ENCODE results near the gene LRRC1.

The LRRC1 gene

DNA sequence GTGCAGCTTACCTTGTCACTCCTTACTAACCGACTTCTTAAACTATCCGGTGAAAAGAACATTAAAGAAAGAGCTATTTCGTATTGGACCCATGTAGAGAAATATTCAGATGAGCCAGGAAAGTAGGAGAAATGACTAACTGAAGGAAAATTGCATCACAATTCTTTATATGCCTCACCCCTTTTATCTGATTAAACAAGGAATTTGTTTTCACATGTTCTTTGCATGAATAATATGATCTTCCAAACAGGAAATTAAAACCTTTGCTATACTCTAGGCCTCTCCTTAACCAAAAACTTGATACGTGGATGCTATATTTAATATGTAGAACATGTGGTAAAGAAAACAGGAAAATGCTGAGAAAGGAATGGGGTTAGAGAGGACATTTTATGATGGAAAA lies 41.9 kb upstream of the LRRC1 start:
- no peak overlapping the region for H3K27ac Mint-ChIP-seq
- TF ChIP-seq, protein P1, sequence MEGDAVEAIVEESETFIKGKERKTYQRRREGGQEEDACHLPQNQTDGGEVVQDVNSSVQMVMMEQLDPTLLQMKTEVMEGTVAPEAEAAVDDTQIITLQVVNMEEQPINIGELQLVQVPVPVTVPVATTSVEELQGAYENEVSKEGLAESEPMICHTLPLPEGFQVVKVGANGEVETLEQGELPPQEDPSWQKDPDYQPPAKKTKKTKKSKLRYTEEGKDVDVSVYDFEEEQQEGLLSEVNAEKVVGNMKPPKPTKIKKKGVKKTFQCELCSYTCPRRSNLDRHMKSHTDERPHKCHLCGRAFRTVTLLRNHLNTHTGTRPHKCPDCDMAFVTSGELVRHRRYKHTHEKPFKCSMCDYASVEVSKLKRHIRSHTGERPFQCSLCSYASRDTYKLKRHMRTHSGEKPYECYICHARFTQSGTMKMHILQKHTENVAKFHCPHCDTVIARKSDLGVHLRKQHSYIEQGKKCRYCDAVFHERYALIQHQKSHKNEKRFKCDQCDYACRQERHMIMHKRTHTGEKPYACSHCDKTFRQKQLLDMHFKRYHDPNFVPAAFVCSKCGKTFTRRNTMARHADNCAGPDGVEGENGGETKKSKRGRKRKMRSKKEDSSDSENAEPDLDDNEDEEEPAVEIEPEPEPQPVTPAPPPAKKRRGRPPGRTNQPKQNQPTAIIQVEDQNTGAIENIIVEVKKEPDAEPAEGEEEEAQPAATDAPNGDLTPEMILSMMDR (IDR thresholded peaks at IDR 0.05; ENCODE audit: unreplicated experiment in 3 of 3), result no peak
- H3K4me1 Mint-ChIP-seq, result no peaks in the 10 kb centered on the region
- H3K36me3 Mint-ChIP-seq (ENCODE audit: low read depth), result no peaks in the 10 kb centered on the region
- no peaks in the 10 kb centered on the region for H3K27me3 Mint-ChIP-seq (ENCODE audit: low read depth)
- no peak overlapping the region for H3K4me3 Mint-ChIP-seq
- H3K9me3 Mint-ChIP-seq, result no peaks in the 10 kb centered on the region

DNA sequence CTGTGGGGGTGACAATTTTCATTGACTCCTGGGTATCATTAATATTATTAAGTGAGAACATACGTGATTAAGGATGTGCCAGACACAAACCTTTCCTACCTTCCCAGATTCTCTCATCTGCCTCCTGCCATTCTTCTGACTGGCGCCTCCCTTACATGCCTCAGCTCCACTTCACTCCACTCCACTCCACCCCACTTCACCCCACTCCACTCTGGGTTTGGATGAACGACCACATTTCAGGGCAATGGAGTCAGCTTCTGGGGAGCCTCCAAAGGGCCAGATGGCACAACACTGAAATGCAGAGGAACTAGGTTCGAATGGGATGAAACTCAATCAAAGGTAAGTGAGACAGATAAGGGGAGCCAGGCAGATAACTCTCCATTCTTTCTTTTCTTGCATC lies 40.5 kb upstream of the LRRC1 start:
- TF ChIP-seq, protein P1 (IDR thresholded peaks at IDR 0.05; ENCODE audit: unreplicated experiment in 3 of 3), result no peak
- Mint-ChIP-seq H3K4me3 (no peak overlapping the region), H3K36me3 (ENCODE audit: low read depth) (no peaks in the 10 kb centered on the region), H3K9me3 (no peaks in the 10 kb centered on the region), H3K27ac (no peak overlapping the region), H3K4me1 (no peaks in the 10 kb centered on the region), H3K27me3 (ENCODE audit: low read depth) (no peaks in the 10 kb centered on the region)

DNA sequence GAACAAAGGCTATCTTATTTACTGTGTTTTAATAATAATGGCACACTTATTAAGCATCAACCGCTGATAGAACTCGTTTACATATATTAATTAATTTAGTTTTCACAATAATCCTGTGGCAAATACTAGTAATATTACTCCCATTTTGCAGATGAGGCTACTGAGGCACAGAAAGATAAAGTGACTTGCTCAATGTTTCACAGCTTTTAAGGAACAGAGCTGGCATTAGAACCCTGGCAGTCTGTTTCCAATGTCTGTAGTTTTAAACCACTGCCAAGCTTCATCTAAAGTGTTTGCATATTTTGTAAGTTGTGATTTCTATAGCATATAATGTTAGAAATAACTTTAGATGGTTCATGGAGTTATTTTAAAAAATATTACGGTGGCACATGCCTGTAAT lies 38.4 kb upstream of the LRRC1 start:
- no peaks in the 10 kb centered on the region for H3K27me3 Mint-ChIP-seq (ENCODE audit: low read depth)
- H3K9me3 Mint-ChIP-seq, result no peaks in the 10 kb centered on the region
- no peak overlapping the region for H3K27ac Mint-ChIP-seq
- no peak overlapping the region for H3K4me3 Mint-ChIP-seq
- H3K4me1 Mint-ChIP-seq, result no peaks in the 10 kb centered on the region
- H3K36me3 Mint-ChIP-seq (ENCODE audit: low read depth), result no peaks in the 10 kb centered on the region
- TF ChIP-seq, protein P1 (IDR thresholded peaks at IDR 0.05; ENCODE audit: unreplicated experiment in 3 of 3), result no peak

DNA sequence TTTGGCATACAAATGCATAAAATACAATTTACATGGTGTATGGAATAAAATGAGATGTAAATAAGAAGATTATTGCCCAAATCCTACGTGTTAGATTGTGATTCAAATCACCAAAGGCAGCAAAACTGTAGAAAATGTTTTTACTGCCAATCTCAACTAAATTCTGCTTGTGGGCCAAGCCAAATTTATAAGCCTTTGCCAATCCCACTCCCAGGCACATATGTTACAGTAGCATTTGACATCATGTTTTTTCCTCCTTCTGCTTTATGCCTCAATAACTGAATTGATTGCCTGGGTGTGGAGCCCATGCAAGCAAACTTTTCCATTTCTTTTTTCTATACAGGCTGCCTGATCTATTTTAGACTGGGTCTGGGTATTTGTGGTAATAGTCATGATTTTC lies 36.3 kb upstream of the LRRC1 start:
- Mint-ChIP-seq H3K9me3 (no peaks in the 10 kb centered on the region), H3K4me1 (no peaks in the 10 kb centered on the region), H3K27me3 (ENCODE audit: low read depth) (no peaks in the 10 kb centered on the region), H3K36me3 (ENCODE audit: low read depth) (no peaks in the 10 kb centered on the region), H3K27ac (no peak overlapping the region), H3K4me3 (no peak overlapping the region)
- TF ChIP-seq, protein P1 (IDR thresholded peaks at IDR 0.05; ENCODE audit: unreplicated experiment in 3 of 3), result no peak

DNA sequence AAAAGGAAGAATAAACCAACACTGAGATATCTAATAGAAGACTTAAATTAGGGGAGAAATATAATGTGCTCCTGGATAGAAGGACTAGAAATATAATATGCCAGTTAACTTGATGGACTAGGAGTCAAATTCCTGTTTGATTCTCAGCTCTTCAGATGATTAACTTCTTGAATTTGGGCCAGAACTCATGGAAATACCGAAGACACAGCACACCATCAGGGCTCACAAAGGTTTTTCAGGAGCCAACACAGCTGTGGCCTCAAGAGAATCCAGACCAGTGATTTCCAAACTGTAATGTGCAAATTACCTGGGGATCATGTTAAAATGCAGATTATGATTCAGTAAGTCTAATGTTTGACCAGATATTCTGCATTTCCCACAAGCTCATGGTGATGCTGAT lies 33.8 kb upstream of the LRRC1 start:
- Mint-ChIP-seq H3K27ac (no peak overlapping the region), H3K4me1 (no peaks in the 10 kb centered on the region), H3K36me3 (ENCODE audit: low read depth) (no peaks in the 10 kb centered on the region), H3K27me3 (ENCODE audit: low read depth) (no peaks in the 10 kb centered on the region), H3K9me3 (peaks cover 2% of the 10 kb centered on the region), H3K4me3 (no peak overlapping the region)
- TF ChIP-seq, protein P1 (IDR thresholded peaks at IDR 0.05; ENCODE audit: unreplicated experiment in 3 of 3), result no peak

DNA sequence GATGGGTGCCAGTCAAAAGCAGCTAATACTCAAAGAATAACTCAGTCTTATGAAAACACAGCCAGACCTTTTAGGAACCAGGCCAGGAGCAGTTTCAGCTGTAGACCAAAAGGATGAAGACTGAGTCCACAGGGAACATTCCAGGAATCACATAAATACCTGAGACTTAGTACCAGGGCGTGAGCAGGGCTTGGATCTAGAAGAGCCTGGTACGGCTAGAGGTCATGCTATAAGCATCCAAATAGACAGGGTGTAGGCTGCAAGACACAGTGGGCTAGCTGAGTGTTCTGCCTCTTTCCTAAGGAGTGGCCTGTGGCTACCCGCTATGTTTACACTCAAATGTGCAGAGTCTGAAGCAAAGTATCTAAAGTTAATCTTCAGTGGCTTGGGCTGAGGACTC lies 29.5 kb upstream of the LRRC1 start:
- no peaks in the 10 kb centered on the region for H3K27me3 Mint-ChIP-seq (ENCODE audit: low read depth)
- H3K4me1 Mint-ChIP-seq, result peaks cover 5% of the 10 kb centered on the region
- no peak overlapping the region for H3K27ac Mint-ChIP-seq
- H3K9me3 Mint-ChIP-seq, result peaks cover 2% of the 10 kb centered on the region
- TF ChIP-seq, protein P1 (IDR thresholded peaks at IDR 0.05; ENCODE audit: unreplicated experiment in 3 of 3), result no peak
- no peaks in the 10 kb centered on the region for H3K36me3 Mint-ChIP-seq (ENCODE audit: low read depth)
- no peak overlapping the region for H3K4me3 Mint-ChIP-seq
